HG03039 (cell line): ENCODE results near the gene ZNF202.
"Not testable (repeated sequence)": the region's sequence is repeated elsewhere in the genome, so short reads cannot be mapped to it uniquely, and the experiment has no call there.

ENCODE experiments used
- ATAC-seq: cut with Tn5 transposase; IDR thresholded peaks from one replicate; pipeline ENCODE4 v1.9.1; 2021; ENCODE audit warnings: mild to moderate bottlenecking, moderate library complexity; ENCODE audit not compliant: unreplicated experiment

ZNF202 gene

DNA sequence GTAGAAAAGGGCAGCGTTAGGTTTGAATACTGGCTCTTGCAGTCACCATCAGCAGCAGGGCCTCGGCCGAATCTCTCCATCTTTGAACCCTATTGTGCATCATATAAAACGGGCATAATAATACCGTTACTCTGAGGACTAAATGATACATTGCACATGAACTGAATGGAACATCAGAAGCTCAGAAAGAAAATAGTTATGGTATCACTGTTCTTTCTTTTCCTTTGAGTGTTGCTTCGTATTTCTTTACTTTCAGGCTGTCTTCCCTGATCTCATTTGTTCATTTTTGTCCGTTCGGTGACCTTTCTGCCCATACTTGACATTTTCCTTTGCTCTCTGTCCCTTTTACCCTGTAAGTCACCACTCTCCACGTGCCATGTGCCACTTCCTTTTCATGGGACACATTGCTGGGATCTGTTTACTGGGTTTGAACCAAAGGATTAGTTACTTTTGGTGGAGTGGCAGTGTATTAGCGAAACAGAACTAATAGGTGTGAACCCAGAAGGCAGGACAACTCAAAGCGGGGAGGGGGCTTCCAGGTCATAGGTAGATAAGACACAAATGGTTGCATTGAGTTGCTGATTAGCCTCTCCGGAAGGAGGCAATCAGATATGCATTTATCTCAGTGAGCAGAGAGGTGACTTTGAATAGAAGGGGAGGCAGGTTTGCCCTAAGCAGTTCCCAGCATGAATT lies 717 bp upstream of the ZNF202 start:
- ATAC-seq = no peak

DNA sequence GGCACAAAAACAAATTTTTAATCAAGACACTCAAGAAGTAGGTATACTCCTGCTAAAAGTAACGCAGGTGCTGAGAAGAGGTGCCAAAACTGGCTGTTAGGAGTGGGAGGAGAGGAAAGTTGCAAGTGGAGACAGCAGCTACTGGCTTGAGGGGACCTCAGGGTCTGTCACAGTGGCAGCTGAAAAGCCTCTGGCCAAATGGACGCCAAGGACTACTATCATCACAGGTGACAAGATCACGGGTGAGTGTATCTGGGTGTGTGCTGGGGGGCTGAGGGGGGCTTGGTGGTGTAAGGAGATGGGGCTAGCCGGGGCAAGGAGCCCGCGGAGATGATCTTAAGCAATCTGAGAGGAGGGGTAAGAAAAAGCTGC lies 687 bp downstream of the ZNF202 start:
- no peak for ATAC-seq

DNA sequence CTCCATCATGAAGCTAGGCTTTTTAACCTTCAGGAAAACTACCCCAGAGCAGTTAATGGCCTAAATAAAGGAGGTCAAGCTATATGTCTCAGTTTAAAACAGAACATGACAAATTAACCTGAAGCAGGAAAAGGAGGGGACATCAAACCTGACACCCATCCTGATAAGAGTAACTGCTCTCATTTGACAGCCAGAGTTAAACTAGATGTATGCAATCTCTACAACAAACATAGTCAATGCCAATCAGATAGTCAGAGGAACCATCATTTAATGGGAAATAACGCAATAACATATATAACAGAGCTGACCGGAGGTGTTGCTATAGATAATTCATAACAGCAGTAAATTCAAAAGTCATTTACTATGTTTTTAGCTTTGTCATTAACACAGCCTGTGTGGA lies 3.1 kb downstream of the ZNF202 start:
- no peak for ATAC-seq

DNA sequence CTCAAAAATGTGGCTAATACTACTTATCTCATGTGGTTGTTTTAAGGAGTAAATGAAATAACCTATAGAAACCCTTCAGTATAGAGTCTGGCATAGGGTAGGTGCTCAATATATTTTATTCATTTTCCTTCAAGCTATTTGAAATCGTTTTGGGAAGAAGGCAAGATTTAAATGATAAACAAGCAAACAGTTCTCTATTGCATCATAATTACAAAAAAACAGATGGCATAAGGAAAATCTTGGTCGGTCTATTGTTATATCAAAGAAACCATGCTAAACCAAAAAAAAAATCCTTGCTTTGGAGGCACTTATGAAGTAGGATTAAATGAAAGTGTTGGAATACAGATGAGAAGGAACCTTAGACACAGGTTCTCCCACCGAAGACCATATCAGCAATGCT lies 4.7 kb downstream of the ZNF202 start:
- ATAC-seq = no peak

DNA sequence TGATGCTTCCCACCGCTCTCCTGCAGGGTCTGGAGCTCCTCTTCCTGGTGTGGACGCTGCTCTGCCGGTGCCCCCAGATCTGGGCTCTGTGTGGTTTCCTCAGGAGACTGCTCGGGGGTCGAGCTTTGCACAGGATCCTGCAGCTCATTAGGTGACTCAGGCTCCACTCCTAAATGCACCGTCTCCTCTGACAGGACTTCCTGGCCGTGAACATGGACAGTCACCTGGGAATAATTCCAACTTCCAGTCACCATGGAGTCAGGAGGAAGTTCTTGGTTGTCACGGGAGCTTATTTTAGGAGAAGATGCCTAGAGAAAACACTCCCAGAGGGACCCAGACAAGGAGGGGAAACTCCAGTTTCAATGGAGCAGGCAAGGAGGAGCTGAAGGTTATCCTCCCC lies 11.9 kb downstream of the ZNF202 start:
- ATAC-seq = no peak

DNA sequence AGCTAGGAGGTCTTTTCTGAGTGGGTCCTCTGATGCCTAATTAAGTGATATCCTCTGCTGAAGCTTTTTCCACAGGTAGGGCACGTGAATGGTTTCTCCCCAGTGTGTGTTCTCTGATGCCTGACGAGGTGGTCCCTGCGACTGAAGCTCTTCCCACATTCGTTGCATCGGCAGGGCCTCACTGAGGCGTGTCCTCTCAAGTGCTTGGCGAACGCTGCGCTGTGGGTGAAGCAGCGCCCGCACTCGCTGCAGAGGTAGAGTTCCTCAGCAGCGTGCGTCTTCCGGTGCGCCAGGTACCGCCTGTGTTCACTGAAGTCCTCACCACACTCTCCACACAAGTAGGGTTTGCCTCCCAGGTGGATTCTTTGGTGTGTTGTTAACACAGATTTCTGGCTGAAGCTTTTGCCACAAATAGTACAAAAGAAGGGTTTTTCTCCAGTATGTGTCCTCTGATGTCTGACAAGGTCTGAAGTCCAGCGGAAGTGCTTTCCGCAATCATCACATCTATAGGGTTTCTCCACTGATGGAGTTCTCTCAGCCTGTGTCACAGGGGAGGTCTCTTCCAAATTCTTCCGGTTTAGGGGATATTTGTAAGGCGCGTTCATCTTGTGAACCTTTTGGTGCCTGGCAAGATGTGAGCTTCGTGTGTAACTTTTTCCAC lies 15.3 kb downstream of the ZNF202 start:
- no peak for ATAC-seq

DNA sequence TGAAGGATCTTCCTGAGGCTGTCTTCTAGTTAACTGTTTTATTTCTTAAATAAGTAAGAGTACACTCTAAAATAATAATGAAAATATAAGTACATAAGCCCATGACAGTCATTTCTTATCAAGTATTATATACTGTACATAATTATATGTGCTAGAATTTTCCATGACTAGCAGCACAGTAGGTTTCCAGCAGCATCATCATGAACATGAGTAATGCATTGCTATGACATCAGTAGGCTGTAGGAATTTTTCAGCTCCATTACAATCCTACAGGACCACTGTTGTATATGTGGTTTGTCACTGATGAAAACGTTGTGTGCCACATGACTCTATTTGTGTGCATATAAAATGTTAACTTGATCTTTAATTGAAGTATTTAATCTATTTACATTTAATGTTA lies 22.0 kb downstream of the ZNF202 start:
- no peak for ATAC-seq

DNA sequence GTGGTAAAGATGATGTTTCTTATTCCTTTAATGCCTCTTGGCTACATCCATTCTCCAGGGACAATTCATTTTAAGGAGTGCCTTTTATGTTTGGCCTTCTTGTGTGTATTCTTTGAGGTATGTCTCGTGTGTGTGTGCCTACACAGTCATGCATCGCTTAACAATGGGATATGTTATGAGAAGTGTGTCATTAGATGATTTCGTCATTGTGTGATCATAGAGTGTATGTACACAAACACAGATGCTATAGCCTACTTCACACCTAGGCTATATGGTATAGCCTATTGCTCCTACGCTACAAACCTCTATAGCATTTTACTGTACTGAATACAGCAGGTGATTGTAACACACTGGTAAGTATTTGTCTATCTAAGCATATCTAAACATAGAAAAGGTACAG lies 23.0 kb downstream of the ZNF202 start:
- no peak for ATAC-seq

DNA sequence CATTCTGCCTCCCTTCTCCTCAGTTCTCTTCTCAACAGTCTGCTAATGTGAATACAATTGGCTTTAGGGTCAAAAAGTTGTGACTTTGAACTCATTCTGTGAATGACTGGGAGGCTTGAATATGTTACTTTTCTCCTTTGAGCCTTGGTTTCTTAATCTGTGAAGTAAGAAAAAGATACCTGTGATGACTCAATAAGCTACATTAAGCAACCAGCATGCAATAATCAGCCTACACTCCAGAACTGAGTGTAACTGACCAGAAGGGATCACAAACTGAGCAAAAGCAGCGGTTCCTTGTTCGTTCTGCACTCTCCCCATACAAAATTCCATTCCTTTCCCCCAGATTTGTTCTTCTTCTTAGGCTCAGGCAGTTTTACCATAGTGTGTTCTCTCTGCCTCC lies 23.4 kb downstream of the ZNF202 start:
- ATAC-seq = no peak

DNA sequence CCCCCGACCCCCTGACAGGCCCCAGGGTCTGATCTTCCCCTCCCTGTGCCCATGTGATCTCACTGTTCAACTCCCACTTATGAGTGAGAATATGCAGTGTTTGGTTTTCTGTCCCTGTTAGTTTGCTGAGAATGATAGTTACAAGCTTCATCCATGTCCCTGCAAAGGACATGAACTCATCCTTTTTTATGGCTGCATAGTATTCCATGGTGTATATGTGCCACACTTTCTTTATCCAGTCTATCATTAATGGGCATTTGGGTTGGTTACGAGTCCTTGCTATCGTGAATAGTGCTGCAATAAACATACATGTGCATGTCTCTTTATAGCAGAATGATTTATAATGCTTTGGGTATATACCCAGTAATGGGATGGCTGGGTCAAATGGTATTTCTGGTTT lies 28.8 kb downstream of the ZNF202 start:
- not testable (repeated sequence) for ATAC-seq

DNA sequence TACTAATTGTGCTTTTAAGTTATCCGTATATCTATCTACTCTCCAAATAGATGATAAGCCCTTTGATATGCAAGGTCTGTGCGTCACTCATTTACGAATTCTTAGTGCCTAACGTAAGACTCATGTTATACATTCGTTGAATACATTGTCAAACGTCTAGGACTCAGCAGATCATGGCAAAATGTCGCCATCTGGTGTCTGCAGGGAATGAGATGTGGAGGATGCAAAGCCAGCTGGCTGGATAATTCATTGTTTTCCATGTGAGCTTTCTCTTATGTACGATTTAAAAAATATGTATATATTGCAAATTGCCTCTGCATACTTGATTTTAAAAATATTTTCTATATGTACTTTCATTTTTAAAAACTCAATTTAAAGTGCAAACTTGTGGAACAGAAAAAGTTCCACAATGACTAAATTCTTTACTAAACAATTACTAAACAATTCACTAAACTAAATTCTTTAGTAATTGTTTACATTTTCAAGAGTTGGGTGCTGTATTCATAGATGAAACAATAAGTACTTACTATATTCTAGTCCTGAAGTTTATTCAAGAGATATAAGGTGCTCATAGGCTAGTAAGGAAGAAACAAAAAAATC lies 33.8 kb downstream of the ZNF202 start:
- no peak for ATAC-seq

DNA sequence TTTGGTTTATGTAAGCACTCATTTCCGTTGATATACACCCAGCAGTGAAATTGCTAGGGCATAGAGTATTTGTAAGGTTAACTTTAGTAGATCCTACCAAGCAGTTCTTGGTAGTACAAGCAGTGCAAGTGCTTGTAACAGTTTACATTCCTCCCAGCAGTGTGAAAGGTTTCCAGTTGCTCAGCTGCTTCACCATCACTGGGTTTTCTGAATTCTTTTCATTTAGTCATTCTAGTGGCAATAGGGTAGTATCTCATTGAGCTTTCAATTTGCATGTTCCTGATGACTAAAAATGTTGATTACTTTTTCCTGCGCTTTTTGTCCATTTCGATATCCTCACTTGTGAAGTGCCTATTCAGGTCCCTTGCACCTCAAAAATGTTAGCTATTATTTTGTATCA lies 34.3 kb downstream of the ZNF202 start:
- ATAC-seq = no peak

DNA sequence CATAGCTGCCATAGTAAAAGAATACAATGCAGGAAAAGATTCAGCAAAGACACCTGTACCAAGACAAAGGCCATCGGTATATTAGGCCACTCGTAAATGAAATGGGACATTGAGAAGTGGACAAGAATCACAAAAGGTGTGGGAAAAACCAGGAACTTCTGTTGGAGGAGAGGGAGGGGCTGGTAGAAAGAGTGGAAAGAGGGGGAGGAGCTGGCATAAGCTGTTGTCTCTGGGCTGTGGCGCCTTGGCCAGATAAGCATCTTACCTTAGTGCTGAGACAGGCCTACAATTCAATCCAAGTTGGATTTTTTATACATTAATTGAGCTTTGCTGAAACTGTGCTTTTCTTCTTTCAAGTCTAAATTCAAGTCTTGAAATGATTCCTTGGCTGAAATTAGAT lies 37.1 kb downstream of the ZNF202 start:
- no peak for ATAC-seq

DNA sequence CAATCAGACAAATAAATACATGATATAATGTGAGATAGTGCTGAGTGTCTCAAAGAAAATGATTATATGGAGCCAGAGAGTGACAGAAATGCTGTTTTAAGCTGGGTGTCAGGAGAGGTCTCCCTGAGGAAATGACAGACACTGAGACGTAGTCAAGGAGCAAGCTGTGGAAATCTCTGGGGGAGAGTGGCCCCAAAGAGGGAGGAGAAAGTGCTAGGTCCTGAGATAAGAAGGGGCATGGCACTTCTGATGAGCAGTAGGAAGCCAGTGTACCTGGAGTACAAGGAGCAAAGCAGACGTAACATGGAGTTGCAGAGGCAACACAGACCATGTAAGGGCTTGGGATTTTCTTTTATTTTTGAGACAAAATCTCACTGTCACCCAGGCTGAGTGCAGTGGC lies 38.8 kb downstream of the ZNF202 start:
- no peak for ATAC-seq

DNA sequence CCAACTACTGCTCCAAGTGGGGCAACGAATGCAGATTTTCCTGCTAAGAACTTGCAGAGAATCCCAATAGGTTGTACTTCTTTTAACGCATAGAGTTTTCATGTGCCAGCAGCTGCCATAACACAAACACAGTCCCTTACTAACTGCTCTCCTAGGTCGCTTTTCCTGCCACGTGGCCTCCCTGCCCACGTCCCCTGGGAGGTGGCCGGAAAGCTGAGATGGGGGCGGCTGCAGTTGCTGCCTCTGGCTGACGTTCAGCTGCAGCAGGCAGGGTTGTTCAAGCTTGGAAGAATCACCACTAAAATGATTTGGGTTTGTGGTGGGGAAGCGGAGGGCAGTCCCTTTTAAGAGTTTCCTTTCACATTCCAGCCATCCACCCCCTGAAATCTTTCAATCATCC lies 39.3 kb downstream of the ZNF202 start:
- ATAC-seq = no peak

DNA sequence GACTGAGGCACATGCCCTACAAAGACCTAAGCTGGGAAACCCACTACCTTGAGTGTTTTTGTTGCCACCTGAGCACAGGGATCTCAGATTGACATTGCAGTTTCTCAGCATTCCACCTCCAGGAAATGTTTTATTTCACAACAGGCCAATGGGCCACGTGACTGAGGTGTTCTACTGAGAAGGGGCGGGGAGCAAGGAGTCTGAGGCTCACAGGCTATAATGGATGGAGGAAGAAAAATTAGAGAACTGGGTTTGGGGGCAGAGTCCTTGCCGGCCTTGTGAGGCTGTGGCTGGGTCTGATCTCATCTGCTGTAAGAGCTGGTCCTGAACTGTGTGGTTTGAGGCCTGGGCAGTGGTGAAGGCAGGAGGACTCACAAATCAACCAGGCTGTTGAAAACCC lies 40.7 kb downstream of the ZNF202 start:
- no peak for ATAC-seq

DNA sequence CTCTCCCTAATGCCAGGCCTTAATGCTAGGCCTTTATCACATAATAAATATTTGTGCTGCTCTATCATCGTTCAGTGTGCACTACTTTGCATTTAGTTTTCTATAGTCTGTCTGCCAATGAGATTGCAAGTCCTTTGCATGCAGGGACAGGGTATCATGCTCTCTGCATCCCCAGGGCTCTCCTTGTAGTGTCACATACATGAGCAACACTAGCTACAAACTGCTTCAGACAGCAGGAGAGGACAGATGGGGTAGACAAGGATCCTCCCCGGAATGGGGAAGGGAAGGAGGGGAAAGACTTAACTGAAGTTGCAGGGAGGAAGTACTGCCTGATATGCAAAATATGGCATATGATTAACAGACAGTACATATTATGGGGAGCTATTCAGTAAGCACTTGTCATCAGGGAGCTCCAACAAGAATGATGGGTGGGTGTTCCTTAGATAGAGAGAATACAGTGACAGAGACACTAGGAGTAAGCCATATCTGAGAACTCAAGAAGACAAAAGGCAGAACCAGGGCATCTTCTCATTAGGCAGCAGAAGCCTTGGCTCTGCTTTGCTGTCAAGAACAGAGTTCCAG lies 42.8 kb downstream of the ZNF202 start:
- ATAC-seq = no peak

DNA sequence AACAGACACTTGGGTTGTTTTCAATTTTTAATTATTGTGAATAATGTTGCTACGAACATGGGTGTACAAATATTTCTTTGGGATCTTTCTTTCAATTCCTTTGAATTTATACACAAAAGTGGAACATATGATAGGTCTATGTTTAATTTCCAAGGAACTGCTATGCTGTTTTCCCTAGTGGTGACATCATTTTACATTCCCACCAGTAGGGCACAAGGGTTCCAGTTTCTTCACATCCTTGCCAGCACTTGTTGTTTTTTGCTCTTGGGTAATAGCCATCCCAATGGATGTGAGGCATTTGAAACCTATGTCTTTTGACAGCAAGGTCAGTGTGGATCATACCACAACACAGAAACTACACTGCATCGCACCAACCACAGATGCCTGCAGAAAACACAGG lies 45.3 kb downstream of the ZNF202 start:
- ATAC-seq = no peak

DNA sequence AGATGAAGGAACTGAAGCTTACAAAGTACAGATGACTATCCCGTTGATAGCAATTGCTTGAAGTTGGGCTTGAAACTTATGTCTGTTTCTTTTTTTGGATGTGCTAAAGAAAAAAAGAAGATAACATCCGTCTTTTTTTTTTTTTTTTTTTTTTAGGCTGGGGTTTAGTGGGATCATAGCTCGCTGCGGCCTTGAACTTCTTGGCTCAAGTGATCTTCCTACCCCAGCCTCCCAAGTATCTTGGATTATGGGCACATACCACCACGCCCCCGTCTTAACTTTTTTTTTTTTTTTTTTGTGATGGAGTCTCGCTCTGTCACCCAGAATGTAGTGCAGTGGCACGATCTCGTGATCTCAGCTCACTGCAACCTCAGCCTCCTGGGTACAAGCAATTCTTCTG lies 46.2 kb downstream of the ZNF202 start:
- no peak for ATAC-seq

DNA sequence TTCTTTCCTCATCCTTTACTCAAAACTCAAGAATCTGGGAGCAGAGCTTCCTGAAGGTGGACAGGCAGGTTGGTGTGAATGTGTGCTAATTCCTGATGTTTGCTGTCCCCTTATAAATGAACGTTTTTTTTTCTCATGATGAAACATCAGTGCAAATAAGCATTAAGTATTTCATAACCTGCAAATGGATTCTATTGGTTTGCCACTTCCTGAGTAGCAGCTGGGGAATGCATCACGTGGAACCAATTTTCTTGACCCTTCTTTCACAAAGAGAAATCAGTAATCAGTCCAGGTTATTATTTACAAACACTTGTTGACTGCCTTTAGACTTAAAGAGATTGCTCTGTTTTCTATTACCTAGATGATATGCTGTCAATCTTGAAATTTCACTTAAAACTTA lies 46.9 kb downstream of the ZNF202 start:
- no peak for ATAC-seq

DNA sequence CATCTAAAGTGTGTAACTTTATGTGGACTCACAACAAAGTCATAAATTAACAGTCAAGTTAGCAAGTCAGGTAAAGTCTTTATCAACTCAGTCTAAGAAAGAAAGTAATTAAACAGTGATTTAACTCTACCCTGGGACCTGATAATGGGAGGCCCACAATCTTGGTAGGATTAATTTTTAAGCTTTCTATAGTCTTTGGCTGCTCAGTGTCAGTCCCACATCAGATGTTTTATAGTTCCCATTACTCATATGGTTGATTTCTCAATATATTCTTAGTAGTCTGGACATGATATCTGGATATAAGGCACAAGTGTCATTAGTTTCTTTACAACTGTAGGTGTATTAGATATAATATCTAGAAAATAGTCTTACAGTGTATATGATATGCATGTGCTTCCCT lies 48.5 kb downstream of the ZNF202 start:
- no peak for ATAC-seq

DNA sequence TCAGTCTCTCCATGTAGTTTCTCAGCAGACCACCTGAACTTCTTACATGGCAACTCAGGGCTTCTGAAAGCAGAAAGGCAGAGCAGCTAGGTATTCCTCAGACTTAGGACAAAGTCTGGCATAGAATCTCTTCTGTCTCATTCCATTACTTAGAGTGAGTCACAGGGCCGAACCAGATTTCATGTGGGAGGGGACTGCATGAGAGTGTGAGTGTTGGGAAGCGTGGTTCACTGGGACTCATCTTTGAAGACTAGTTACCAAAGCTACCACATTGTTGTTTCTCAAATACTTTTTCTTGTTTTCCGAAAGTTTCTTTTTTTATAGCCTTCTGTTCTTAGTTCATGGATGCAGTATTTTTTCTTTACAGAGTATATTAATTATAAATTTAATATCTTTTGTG lies 51.0 kb downstream of the ZNF202 start:
- ATAC-seq = no peak
